ENCODE data around the gene C9orf40.

Gene C9orf40

DNA sequence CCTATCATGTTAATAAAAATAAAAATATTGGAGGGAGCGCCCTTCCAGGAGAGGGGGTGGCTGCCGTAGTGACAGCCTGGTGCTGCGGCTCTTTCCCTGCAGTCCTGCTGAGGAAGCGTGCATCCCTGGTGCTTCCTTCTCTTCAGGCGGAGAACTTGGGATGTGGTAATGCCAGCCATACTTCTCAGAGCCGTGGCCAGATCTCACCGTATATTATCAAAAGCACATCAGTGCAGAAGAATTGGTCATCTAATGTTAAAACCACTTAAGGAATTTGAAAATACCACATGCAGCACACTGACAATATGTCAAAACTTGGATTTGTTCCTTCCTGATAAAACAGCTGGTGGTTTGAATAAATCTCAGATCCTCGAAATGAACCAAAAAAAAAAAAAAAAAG lies 17.7 kb downstream of the C9orf40 start:
- DNase-seq: no peak

DNA sequence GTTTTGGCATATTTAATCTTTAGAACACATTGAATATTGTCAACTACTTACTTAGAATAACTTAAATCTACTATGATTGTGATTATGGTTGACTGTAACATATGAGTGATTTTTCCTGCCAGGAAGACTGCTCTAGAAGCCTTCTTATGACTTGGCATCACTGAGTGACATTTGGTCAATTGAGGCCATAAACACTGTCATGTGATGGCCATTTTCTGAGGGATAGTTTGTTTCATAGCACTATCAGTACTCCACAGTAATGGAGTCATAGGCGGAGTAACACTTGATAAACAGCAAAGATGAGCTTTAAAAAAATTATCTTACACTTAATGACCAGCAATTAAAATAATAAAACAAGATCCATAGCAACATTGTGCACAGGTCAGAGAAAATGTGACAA lies 31.0 kb downstream of the C9orf40 start:
- DNase-seq: no peak

DNA sequence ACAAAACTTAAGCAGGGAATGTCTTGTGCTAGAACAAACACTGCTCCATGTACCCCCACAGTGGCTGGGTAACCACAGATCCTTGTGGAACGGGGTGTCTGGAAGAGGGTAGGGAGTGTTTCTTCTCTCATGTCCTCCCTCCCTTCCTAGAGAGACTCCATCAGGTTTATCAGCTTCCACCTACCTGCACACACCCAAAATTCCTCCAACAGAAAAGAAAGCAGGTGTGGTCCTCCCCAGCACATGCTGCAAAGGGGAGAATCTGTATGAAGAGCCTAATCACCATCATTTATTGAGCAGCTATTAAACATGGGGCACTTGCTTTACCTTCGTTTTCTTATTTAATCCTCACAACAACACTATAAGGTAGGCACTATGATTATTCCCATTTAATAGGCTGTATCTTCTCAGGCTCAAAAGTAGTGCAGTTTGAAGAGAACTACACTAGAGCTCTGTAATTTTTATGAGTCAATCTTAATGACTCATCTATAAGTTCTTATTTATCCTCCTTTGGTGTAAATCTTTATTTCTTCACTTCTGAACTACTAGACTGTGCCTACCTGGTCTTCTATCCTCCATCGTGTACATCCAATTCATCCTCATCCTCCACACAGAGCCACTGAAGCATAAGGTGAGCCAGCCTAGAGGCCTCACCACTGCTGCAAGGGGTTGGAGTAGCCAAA lies 31.6 kb downstream of the C9orf40 start:
- DNase-seq: no peak

DNA sequence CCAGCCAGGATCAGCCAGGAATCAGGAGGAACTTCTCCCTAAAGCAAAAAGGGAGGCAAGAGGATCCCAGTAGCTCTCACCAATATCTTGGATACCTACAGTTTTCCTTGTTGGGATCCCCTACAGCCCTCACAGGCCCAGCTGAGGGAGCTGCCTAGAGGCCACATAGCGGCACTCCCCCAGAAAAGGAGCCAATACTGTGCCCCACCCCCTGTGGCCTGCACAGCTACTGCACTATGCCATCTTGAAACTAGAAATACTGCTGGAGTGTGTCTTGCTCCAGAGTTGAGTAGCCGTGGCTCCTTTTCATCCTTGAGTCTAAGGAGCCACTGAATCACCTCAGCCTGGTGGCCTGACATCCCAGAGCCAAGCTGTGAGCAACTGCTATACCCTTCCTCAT lies 42.7 kb downstream of the C9orf40 start:
- DNase-seq: no peak

DNA sequence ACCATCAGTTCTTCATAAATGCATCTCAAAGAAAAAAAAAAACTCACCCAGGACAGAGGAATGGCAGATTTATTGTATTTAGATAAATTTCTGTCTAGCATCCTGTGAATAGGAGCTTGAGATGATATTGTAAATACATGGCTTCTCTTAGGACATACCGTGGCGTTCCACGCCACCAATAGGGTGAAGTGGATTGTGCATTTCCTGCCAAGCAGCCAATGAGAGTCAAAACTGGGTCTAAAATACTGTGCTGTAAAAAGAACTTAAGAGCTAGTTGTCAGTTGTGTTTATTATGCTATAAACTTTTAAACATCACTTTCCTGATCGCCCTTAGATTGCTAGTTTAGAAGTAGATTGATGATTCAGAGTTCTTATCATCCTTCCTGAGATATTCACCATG lies 44.0 kb downstream of the C9orf40 start:
- no peak for DNase-seq

DNA sequence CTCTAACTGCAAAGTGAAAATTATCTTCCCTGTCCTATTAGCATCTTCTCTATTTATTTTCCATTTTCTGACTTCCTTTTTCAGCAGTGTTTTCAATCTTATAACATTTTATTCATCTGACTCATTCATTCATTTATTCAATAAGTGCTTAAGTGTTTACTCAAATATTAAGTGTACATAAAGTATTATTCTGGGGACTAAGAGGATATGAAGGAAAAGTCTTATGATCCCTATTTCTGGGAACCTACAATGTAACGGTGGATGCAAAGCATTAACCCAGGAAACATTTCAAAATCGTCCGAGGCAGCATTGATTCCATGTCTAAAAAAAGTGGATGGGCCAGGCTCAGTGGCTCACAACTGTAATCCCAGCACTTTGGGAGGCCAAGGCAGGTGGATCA lies 45.6 kb downstream of the C9orf40 start:
- no peak for DNase-seq

DNA sequence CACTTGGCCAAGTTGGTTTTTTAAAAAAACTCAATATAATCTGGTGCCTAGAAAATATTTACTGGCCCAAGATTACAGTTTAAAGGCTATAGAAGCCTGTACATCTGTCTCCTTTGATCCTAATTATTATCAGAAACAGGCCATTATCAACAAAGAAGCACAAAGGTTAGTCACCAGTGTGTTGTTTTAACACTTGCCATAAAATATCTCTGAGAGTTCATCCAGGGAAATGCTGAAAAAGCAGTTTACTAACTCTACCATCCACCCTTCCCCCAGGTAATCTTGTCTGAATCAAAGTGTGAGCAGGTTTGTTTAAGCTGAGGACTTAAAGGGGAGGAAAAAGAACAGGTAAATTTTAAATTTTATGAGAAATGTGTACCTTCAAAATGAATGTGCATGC lies 51.7 kb downstream of the C9orf40 start:
- DNase-seq: no peak
